ENCODE results near the gene IFT52. TPM values are rescaled to one million over a fixed set of nuclear protein-coding genes. Genes with fewer than 3 reads are reported as not detected.

The IFT52 gene
- total and polyA plus RNA-seq, 2 of the 8 experiments (the other 6 are each of a cell fraction or from before 2014, with no cell fraction given), result 35.6 to 40.4 TPM

GRCh38 chr20:43583133-43583864, 7.4 kb upstream of the IFT52 start:
- Histone ChIP-seq H2AK5ac (ENCODE audit: low read depth, low read length) (no peak overlapping the region), H3K18ac (ENCODE audit: extremely low read depth, low read length) (no peak overlapping the region), H4K8ac (ENCODE audit: extremely low read depth, insufficient read depth, low read length) (no peak overlapping the region), H4K91ac (replicated peaks; ENCODE audit: insufficient read length, low read length) (no peak overlapping the region), H3K14ac (ENCODE audit: insufficient read length) (no peak overlapping the region), H2BK20ac (ENCODE audit: low read length) (no peak overlapping the region), H3K27ac (ENCODE audit: low read depth, low read length) (no peak overlapping the region), H3K9me3 (ENCODE audit: insufficient read depth in 2 of 2, low read depth in 1 of 2, low read length in 1 of 2) (no peaks in the 10 kb centered on the region), H3K4me3 (ENCODE audit: extremely low read depth in 1 of 4, insufficient read depth in 2 of 4, low read depth in 3 of 4, low read length in 4 of 4) (no peak overlapping the region), H4K20me1 (replicated peaks in 1 of 2; ENCODE audit: control insufficient read depth in 1 of 2, insufficient read depth in 2 of 2, low read length in 2 of 2) (no peaks in the 10 kb centered on the region), H3K4me1 (replicated peaks in 1 of 4; ENCODE audit: control insufficient read depth in 3 of 4, insufficient read depth in 4 of 4, low read length in 3 of 4) (peaks cover 0 to 8% (median 6%) of the 10 kb centered on the region in 4 experiments; a peak in 3 of 7 replicates), H3K9ac (replicated peaks in 1 of 4; ENCODE audit: extremely low read depth in 1 of 4, low read depth in 3 of 4, low read length in 3 of 4) (no peak overlapping the region), H2AFZ (ENCODE audit: low read length) (no peak overlapping the region), H3K4ac (replicated peaks; ENCODE audit: insufficient read length, low read depth, low read length) (no peak overlapping the region), H4K5ac (ENCODE audit: insufficient read length, low read depth, low read length) (no peak overlapping the region), H3K23me2 (ENCODE audit: low read depth, low read length) (no peaks in the 10 kb centered on the region), H3K23ac (ENCODE audit: insufficient read length) (no peak overlapping the region), H2BK120ac (replicated peaks; ENCODE audit: low read depth, low read length) (no peak overlapping the region), H3K27me3 (replicated peaks in 1 of 4; ENCODE audit: control insufficient read depth in 3 of 4, extremely low read depth in 1 of 4, insufficient read depth in 3 of 4, low read length in 3 of 4) (no peaks in the 10 kb centered on the region), H3K36me3 (ENCODE audit: control insufficient read depth in 2 of 4, insufficient read depth in 4 of 4, low read length in 3 of 4) (no peaks in the 10 kb centered on the region), H2BK15ac (ENCODE audit: low read length) (no peak overlapping the region), H2BK12ac (ENCODE audit: low read depth, low read length) (no peak overlapping the region), H3K79me1 (ENCODE audit: low read depth, low read length) (no peaks in the 10 kb centered on the region), H2BK5ac (ENCODE audit: low read depth, low read length) (no peak overlapping the region), H3K56ac (replicated peaks; ENCODE audit: insufficient read length, low read depth, low read length) (no peak overlapping the region), H3K79me2 (ENCODE audit: control insufficient read depth in 1 of 2, insufficient read depth in 2 of 2, low read length in 2 of 2) (no peaks in the 10 kb centered on the region), H3K4me2 (ENCODE audit: insufficient read depth in 1 of 2, low read depth in 2 of 2, low read length in 2 of 2) (no peak overlapping the region)
- CTCF ChIA-PET (ENCODE audit: partially characterized antibody), result interaction anchor here (0.6 to 2.4 kb wide), 10 partner anchors 9 to 443 kb away, joined by 3 to 12 read pairs (median 4); partner anchors contain the start of gene SGK2
- POLR2A ChIA-PET (ENCODE audit: partially characterized antibody), result interaction anchor here (1.0 to 1.2 kb wide), 2 partner anchors 11 to 82 kb away, joined by 3 to 4 read pairs; no protein-coding TSS in a partner anchor
- TF ChIP-seq BCL11A (IDR thresholded peaks at IDR 0.05; ENCODE audit: low read depth in 2 of 2, low read length in 2 of 2), result no peak
- no peak for TF ChIP-seq TAF1 (IDR thresholded peaks at IDR 0.05; ENCODE audit: low read depth, low read length)
- no peak for TF ChIP-seq TAF7 (optimal IDR thresholded peaks at IDR 0.05; ENCODE audit: borderline replicate concordance, low read depth, low read length)
- TF ChIP-seq ATF3 (IDR thresholded peaks at IDR 0.05; ENCODE audit: insufficient read depth, low read depth, low read length), result no peak
- TF ChIP-seq MAFK (IDR thresholded peaks at IDR 0.05; ENCODE audit: low read depth, low read length), result no peak
- no peak for TF ChIP-seq TBP (IDR thresholded peaks at IDR 0.05; ENCODE audit: low read depth, low read length)
- TF ChIP-seq RAD21 (IDR thresholded peaks at IDR 0.05 in 1 of 2, conservative IDR thresholded peaks at IDR 0.05 in 1 of 2; ENCODE audit: low read depth in 2 of 2, low read length in 2 of 2), result no peak
- no peak for TF ChIP-seq ATF2 (IDR thresholded peaks at IDR 0.05; ENCODE audit: low read length)
- TF ChIP-seq PHF8 (conservative IDR thresholded peaks at IDR 0.05; ENCODE audit: low read depth, low read length), result no peak
- WGBS, 2 experiments (ENCODE audit: extremely low coverage in 1 of 2, insufficient coverage in 1 of 2, insufficient read length in 1 of 2, insufficient replicate concordance in 2 of 2, low coverage in 1 of 2, low lambda C conversion rate in 2 of 2, missing lambda C conversion rate in 1 of 2), result 87% methylated on average over 7 of the region's 7 CpGs; no CpG with 5 or more reads in 1 of the 2 experiments
- DNase-seq (ENCODE audit: low read depth in 1 of 2, low spot score in 2 of 2) (no peak), FAIRE-seq (no peak)

Data from H1 (cell line).